Measurements from ENCODE around the gene VAMP2. TPM values are rescaled to one million over a fixed set of nuclear protein-coding genes. Genes with fewer than 3 reads are reported as not detected.

VAMP2 gene
- total RNA-seq, 4 donors from 2014 or later, result 10.9 to 37.0 (median 25.7) TPM

- TF ChIP-seq CTCF (IDR thresholded peaks at IDR 0.05 in 4 of 5, conservative IDR thresholded peaks at IDR 0.05 in 1 of 5) (no peak), POLR2A (IDR thresholded peaks at IDR 0.05) (no peak)
- Histone ChIP-seq H3K36me3 (peaks cover 15 to 73% of the 10 kb centered on the region in 2 donors), H3K4me3 (no peak overlapping the region), H3K4me1 (peaks cover 38 to 60% of the 10 kb centered on the region in 2 donors), H3K27ac (peak overlapping the region; percentile 98 to 100 (median 100)), H3K9me3 (no peaks in the 10 kb centered on the region), H3K27me3 (no peaks in the 10 kb centered on the region)
- in situ Hi-C loops (cut with MboI; ENCODE audit: low sequenced_read_pairs in 4 of 4) (no loop called here), intact Hi-C loops (cut with DNase I; ENCODE audit: low total_unique reads) (loop anchor here (1.0 kb wide), 1 partner anchor 9 kb away; no protein-coding TSS in a partner anchor)
- DNase-seq (peak in 1 of 2 donors; percentile 27), ATAC-seq (no peak)
These were observed 21.0 kb downstream of the VAMP2 start for GRCh38 chr17:8141741-8142140.

GRCh38 chr17:8141045-8141444 is 21.7 kb downstream of the VAMP2 start:
- Histone ChIP-seq H3K4me1 (peaks cover 31 to 53% of the 10 kb centered on the region in 2 donors), H3K27ac (peak overlapping the region; percentile 84 to 100 (median 100)), H3K27me3 (no peaks in the 10 kb centered on the region), H3K9me3 (no peaks in the 10 kb centered on the region), H3K4me3 (no peak overlapping the region), H3K36me3 (peaks cover 9 to 66% of the 10 kb centered on the region in 2 donors)
- in situ Hi-C loops (cut with MboI; ENCODE audit: low sequenced_read_pairs in 4 of 4) (no loop called here), intact Hi-C loops (cut with DNase I; ENCODE audit: low total_unique reads) (loop anchor here (1.0 kb wide), 1 partner anchor 9 kb away; no protein-coding TSS in a partner anchor)
- no peak for TF ChIP-seq POLR2A (IDR thresholded peaks at IDR 0.05)
- TF ChIP-seq CTCF (IDR thresholded peaks at IDR 0.05 in 4 of 5, conservative IDR thresholded peaks at IDR 0.05 in 1 of 5), result no peak
- ATAC-seq (no peak), DNase-seq (peak in 1 of 2 donors; percentile 62)

- peak in 1 of 2 donors; percentile 7 for ATAC-seq
- TF ChIP-seq POLR2A (IDR thresholded peaks at IDR 0.05) (peak in 1 of 2 donors; percentile 2), CTCF (IDR thresholded peaks at IDR 0.05 in 4 of 5, conservative IDR thresholded peaks at IDR 0.05 in 1 of 5) (no peak)
- no peak overlapping the region for H3K4me3 ChIP-seq
- intact Hi-C loops (cut with DNase I; ENCODE audit: low total_unique reads), result loop anchor here (1.0 kb wide), 1 partner anchor 10 kb away; no protein-coding TSS in a partner anchor
- H3K4me1 ChIP-seq, result peaks cover 29 to 49% of the 10 kb centered on the region in 2 donors
- DNase-seq, result peak in 1 of 2 donors; percentile 72
- peak overlapping the region; percentile 84 to 100 (median 100) for H3K27ac ChIP-seq
- in situ Hi-C loops (cut with MboI; ENCODE audit: low sequenced_read_pairs in 4 of 4), result no loop called here
- peaks cover 3 to 59% of the 10 kb centered on the region in 2 donors for H3K36me3 ChIP-seq
- no peaks in the 10 kb centered on the region for H3K9me3 ChIP-seq
- no peaks in the 10 kb centered on the region for H3K27me3 ChIP-seq
These were observed 22.4 kb downstream of the VAMP2 start for GRCh38 chr17:8140065-8141029.

GRCh38 chr17:8138672-8139371 is 23.9 kb downstream of the VAMP2 start:
- Histone ChIP-seq H3K36me3 (peaks cover 3 to 44% of the 10 kb centered on the region in 2 donors), H3K9me3 (no peaks in the 10 kb centered on the region), H3K27ac (peak overlapping the region; percentile 84 to 100 (median 100)), H3K27me3 (no peaks in the 10 kb centered on the region), H3K4me1 (peaks cover 29 to 47% of the 10 kb centered on the region in 2 donors), H3K4me3 (peak overlapping the region; percentile 2 to 23 (median 2))
- peak; percentile 64 to 78 for TF ChIP-seq POLR2A (IDR thresholded peaks at IDR 0.05)
- TF ChIP-seq CTCF (IDR thresholded peaks at IDR 0.05 in 4 of 5, conservative IDR thresholded peaks at IDR 0.05 in 1 of 5), result peak; percentile 88 to 93 (median 89)
- ATAC-seq (peak; percentile 66 to 74), DNase-seq (peak; percentile 82 to 93)
- in situ Hi-C loops (cut with MboI; ENCODE audit: low sequenced_read_pairs in 4 of 4) (no loop called here), intact Hi-C loops (cut with DNase I; ENCODE audit: low total_unique reads) (loop anchor here (1.0 kb wide), 1 partner anchor 19 kb away; no protein-coding TSS in a partner anchor)
